HK-2 (cell line): ENCODE results near the gene RTL9.
"Not testable (repeated sequence)": the region's sequence is repeated elsewhere in the genome, so short reads cannot be mapped to it uniquely, and the experiment has no call there.

Experiments
- DNase-seq: peaks from one replicate; pipeline ENCODE4 v3.0.0-alpha.2; 2018; ENCODE audit not compliant: unreplicated experiment

RTL9 gene

GRCh38 chrX:110358548-110358947 is at the start of gene RTL9:
RTL9 (plus strand) TSS chrX:110358848; CDS start chrX:110450618, 91,770 bp downstream.
- no peak for DNase-seq

DNA sequence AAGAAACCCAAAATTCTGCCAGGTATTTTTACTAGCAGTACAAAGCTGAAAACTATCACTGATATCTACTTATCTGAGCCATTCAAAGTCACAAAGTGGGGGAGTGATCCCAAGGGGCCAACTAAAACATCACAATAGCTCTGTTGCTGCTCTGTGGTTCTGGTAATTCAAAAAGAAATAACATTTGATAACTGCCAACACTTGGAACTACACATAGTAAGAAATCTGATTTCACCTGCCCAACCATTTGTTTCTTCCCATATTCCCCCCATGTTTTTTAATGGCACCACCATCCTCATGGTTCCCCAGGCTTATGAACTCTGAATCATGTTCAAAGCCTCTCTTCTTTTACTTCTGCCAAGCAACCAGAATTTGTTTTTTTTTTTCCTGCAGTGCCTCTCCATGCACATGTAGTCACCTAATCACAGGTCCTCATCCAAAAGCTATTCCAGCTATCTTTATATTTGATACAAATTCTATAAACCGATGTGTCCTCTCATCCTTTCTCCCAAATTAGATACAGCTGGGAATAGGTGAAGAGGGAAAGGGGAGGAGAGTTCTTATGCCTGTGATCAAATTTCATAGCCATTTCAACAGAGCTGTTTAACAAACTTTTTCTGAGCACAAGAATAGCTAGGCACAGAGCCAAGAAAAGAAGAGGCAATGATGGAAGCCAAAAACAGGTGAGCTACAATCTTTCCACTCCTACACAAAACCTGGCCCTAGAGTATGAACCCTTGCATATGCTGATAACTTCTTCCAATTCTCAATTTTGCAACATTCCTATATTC is 48.5 kb upstream of the RTL9 start:
- no peak for DNase-seq

GRCh38 chrX:110310896-110311295 is 47.8 kb upstream of the RTL9 start:
- no peak for DNase-seq

DNA sequence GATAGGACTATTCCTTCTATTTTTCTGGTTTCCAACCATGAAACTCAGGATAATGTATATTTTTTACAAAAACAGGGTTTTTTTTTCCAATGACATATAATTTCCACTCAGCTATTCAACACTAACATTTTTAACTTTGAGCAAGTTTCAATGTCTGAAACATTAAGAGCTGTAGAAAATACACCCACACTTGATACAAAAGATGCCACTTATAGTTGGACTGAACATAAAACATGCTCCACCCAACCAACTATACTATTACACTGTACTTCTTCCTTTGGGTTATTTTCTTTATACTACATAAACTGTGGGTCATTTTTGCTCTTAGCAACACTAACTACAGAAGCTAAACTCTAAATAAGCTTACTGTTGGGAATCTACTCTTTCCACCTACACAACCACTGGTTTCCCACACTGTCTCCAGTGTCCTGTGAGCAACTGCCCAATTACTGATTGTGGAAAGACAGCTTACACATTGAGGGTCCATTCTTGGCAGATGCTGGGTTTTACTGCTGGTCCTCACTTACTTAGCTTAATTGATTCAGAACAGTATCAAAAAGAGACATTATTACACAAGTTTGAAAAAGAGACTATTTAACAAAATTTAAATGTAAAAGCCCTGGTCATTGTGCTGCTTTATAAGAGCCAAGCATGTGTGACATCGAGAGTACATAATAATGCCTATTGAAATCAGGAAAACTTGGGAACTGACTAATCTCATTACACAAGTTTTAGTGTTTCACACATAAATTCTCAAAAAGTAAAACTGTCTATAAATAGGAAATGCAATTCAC is 47.0 kb upstream of the RTL9 start:
- DNase-seq: no peak

DNA sequence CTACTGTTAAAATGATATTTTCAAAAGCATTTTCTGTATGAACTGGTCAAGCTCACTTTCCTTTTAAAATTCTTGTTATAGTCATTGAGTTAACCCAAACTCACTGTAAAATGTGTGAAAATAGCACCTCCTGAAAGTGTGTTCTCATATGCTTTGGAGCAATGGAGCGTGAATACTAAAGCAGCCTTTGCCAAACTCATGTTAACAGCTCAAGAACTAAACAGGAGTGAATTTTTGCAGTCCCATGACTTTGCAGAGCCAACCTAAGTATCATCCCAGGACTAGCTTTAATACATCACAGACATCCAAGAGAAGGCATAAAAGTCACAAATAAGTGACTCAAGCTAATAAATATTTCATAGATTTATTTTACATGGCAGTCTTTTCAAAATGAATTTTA is 43.1 kb upstream of the RTL9 start:
- no peak for DNase-seq

- DNase-seq: peak; percentile 8
These were observed 42.1 kb upstream of the RTL9 start for GRCh38 chrX:110316351-110317060.

DNA sequence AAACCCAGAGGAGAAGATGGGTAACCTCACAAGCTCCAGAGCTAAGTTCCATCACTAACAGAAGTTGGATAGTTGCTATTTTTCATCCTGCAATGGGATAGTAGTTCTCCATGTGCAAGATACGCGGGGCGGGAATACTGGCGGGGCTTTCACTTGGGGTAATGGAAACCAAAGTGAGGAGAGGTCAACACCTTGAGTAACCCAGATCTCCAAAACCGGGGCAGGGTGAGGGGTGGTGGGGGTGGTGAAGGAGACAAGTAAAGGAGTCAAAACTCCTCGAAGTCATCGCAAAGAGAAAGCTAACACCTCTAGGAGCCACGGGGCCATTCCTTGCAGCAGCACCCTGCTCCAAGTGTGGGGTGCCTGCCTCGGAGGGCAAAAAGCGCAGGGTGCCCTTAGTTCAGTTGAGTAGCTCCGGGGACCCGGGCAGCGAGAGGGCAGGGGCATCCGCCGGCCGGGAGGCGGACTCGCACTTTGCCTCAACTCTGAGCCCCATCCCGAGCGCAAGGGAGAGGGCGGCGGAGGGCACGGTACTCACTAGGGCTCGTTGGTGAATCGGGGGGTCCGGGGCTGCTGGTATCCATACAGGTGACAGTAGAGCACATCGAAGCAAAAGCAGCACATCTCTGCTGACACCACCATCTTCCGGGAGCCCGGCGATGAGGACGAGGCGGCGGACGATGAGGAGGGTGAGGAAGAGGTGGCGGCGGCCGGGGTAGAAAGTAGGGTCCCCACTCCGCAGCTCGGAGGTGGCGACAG is 41.4 kb upstream of the RTL9 start:
- DNase-seq: peak; percentile 38

- DNase-seq: peak; percentile 80
These were observed 40.6 kb upstream of the RTL9 start, which contains the start of gene AMMECR1 for GRCh38 chrX:110317820-110318663. AMMECR1 (minus strand) TSS chrX:110318085; CDS start chrX:110318071, 14 bp downstream.

GRCh38 chrX:110318664-110318968 is 40.0 kb upstream of the RTL9 start:
- DNase-seq: no peak

DNA sequence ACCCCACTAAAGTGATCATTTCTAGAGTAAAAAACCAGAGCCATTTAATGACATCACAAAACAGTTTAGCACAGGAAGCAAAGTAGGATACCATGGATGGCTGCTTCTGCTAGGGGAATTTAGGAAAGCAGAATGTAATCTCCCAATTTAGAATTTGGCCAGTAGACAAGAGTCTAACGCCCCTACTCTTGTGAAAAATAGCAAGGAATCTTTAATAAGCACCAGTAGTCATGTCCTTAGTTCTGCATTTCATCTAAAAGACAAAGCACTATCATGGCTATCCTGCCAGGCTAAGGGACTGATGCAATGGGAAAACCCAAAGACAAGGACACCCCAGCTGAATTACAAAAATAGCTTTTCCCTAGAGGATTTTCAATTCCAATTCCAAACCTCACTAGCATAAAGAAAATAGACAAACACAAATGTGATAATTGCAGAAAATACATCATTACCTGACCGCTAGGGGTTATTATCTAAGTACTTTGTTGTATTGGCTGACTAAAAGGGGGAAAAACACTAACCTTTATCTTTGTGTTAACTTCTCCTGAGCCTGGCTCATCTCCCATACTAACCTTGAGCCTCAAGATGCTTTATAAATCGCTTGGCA is 38.2 kb upstream of the RTL9 start:
- DNase-seq: no peak

- no peak for DNase-seq
These were observed 37.6 kb upstream of the RTL9 start for GRCh38 chrX:110321081-110321480.

GRCh38 chrX:110321670-110322069 is 37.0 kb upstream of the RTL9 start:
- no peak for DNase-seq

DNA sequence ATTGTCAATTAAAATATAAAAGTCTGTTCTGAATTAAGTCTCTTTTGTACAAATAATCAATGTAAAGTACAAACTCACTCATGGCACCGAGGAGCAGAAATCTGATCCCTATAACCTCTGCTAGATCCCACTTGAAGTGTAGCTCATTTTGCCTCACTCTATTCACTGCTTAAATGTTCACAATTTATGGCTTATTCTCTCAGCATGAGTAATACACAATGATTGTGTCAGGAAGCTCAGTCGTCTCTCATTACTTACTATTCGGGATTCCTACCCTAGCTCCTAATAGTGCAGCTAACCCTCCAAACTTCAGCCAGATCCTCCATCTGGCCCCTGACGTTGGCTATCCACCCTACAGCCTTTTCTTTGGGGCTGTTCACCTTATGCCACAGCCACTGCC is 36.0 kb upstream of the RTL9 start:
- DNase-seq: no peak

DNA sequence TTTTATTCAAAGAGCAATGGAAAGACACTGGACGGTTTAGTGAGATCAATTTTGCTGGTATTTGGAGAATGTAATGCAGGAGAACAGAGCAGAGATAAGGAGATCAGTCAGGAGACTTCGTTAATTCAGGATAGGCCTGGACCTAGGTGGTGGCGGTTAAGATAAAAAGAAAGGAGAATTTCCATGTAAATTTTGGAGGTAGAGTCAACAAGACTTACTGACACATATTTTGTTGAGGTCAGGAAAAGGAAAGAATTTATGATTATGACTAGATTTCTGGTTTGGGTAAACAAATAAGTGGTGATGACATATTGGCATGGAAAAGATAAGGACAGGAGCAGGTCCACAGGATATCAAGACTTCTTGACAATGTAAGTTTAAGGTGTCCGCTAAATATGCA is 31.9 kb upstream of the RTL9 start:
- DNase-seq: no peak

DNA sequence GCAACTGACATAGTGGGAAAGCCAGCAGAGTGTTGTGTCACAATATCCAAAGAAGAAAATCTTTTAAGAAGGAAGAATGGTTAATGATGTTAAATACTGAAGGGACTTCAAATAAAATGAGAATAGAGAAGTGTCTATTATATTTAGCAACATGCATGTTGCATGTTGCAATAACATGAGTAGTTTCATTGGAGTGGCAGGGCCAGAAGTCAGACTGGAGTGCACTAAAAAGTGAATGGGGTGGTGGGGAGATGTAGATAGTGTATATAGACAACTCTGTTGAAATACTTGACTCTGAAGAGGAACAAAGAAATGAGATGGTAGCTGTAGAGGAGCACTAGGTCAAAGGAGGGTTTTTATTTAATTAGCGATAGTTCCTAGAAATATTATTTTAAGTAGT is 31.3 kb upstream of the RTL9 start:
- no peak for DNase-seq

DNA sequence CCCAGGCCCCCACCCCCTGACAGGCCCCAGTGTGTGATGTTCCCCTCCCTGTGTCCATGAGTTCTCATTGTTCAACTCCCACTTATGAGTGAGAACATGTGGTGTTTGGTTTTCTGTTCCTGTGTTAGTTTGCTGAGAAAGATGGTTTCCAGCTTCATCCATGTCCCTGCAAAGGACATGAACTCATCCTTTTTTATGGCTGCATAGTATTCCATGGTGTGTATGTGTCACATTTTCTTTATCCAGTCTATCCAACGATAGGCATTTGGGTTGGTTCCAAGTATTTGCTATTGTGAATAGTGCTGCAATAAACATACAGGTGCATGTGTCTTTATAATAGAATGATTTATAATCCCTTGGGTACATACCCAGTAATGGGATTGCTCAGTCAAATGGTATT is 30.0 kb upstream of the RTL9 start:
- not testable (repeated sequence) for DNase-seq

- no peak for DNase-seq
These were observed 27.1 kb upstream of the RTL9 start for GRCh38 chrX:110331444-110332030.

DNA sequence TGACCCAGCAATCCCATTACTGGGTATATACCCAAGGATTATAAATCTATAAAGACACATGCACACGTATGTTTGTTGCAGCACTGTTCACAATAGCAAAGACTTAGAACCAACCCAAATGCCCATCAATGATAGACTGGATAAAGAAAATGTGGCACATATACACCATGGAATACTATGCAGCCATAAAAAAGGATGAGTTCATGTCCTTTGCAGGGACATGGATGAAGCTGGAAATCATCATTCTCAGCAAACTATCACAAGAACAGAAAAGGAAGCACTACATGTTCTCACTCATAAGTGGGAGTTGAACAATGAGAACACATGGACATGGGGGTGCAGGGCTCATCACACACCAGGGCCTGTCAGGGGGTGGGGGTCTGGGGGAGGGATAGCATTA is 25.2 kb upstream of the RTL9 start:
- DNase-seq: not testable (repeated sequence)

DNA sequence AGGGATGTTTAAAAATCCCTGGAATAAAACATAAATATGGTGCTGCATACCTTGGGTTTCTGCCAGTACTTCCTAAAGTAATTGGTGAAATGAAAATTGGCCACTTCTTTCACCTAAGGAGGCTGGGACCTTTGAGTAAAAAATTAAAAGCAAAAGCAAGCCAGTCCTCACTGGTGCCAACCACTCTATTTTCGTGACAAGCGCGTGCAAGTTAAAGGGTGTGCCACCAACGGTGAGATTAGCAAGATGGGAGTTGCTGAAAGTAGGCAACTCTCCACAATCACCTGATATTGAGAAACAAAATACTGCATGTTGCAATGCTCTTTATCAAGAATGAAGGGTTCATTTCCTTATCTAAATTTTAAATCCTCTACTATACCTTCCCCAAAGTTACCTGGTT is 19.7 kb upstream of the RTL9 start:
- no peak for DNase-seq
